Dedifferentiated amniotic fluid mesenchymal stem cell (primary cell): Measurements from ENCODE around the gene NINJ2.
"Not testable (repeated sequence)": the region's sequence is repeated elsewhere in the genome, so short reads cannot be mapped to it uniquely, and the experiment has no call there.

Experiments used
- DNase-seq: peaks from one replicate; pipeline ENCODE4 v3.0.0-alpha.2; 2016; ENCODE audit errors: extremely low spot score

NINJ2 gene

GRCh38 chr12:586318-587071, 76.8 kb downstream of the NINJ2 start:
- no peak for DNase-seq

GRCh38 chr12:585062-586061, 77.9 kb downstream of the NINJ2 start:
- DNase-seq = no peak

GRCh38 chr12:583251-583869, 79.9 kb downstream of the NINJ2 start:
- no peak for DNase-seq

- DNase-seq = no peak
These were observed 81.5 kb downstream of the NINJ2 start for GRCh38 chr12:581746-582145.

- no peak for DNase-seq
These were observed 81.9 kb downstream of the NINJ2 start for GRCh38 chr12:581321-581720.

GRCh38 chr12:580813-581212, 82.4 kb downstream of the NINJ2 start:
- no peak for DNase-seq

GRCh38 chr12:579420-580110, 83.7 kb downstream of the NINJ2 start:
- DNase-seq = no peak

- DNase-seq = no peak
These were observed 84.4 kb downstream of the NINJ2 start for GRCh38 chr12:578748-579419.

- not testable (repeated sequence) for DNase-seq
These were observed 85.1 kb downstream of the NINJ2 start for GRCh38 chr12:577994-578747.

- no peak for DNase-seq
These were observed 86.6 kb downstream of the NINJ2 start for GRCh38 chr12:576615-577110.

- peak; percentile 82 for DNase-seq
These were observed 87.2 kb downstream of the NINJ2 start for GRCh38 chr12:575948-576614.

- no peak for DNase-seq
These were observed 88.1 kb downstream of the NINJ2 start for GRCh38 chr12:575129-575502.

GRCh38 chr12:574475-575128, 88.6 kb downstream of the NINJ2 start:
- DNase-seq = peak; percentile 22

GRCh38 chr12:573232-573631, 90.0 kb downstream of the NINJ2 start:
- no peak for DNase-seq

GRCh38 chr12:572532-572899, 90.7 kb downstream of the NINJ2 start:
- no peak for DNase-seq

- DNase-seq = no peak
These were observed 91.3 kb downstream of the NINJ2 start for GRCh38 chr12:571795-572531.

GRCh38 chr12:570921-571794, 92.1 kb downstream of the NINJ2 start:
- DNase-seq = peak; percentile 90
